Upper lobe of right lung (tissue), 1 donor: Measurements from ENCODE around the gene CFAP298. TPM values are rescaled to one million over a fixed set of nuclear protein-coding genes. Genes with fewer than 3 reads are reported as not detected.
A peak's percentile ranks its signal among the peaks of the same experiment; 100 is the strongest.
"Not testable (repeated sequence)": the region's sequence is repeated elsewhere in the genome, so short reads cannot be mapped to it uniquely, and the experiment has no call there.

Experiments
- ATAC-seq: fragments of 200-7000 bp; cut with Tn5 transposase; one replicate; pipeline ENCODE4 v1.9.1; 2020; ENCODE audit warnings: mild to moderate bottlenecking, moderate library complexity
- DNase-seq: peaks from one replicate; pipeline ENCODE4 v3.0.0-alpha.2; 2020
- H3K27ac ChIP-seq: fragments of 200-600 bp; one replicate; pipeline ENCODE4 v1.8.0; 2022
- H3K27me3 ChIP-seq: fragments of 200-600 bp; one replicate; pipeline ENCODE4 v1.8.0; 2022; ENCODE audit warnings: mild to moderate bottlenecking
- H3K36me3 ChIP-seq: fragments of 200-600 bp; one replicate; pipeline ENCODE4 v1.8.0; 2022
- H3K4me1 ChIP-seq: fragments of 200-600 bp; one replicate; pipeline ENCODE4 v1.8.0; 2022
- H3K4me3 ChIP-seq: fragments of 200-600 bp; one replicate; pipeline ENCODE4 v1.8.0; 2022; ENCODE audit warnings: mild to moderate bottlenecking
- H3K9me3 ChIP-seq: fragments of 200-600 bp; one replicate; pipeline ENCODE4 v1.8.0; 2022
- CTCF ChIP-seq: fragments of 200-600 bp; IDR thresholded peaks from one replicate; pipeline ENCODE4 v1.8.0; 2022; ENCODE audit warnings: antibody characterized with exemption
- intact Hi-C: fragments of 100-400 bp; cut with DNase I; formaldehyde crosslinking; loops from one replicate; pipeline ENCODE4 v1.11.0; 2022
- total RNA-seq: library from RNA; stranded (reverse); fragmentation: NEBNext Ultra II Directional; extraction: Animal tissue kit (Norgen Biotek cat#: 25700); gene quantifications from one replicate; pipeline ENCODE4 v1.2.1, GENCODE V29; 2021
- donor health status: DM: no; HTN: yes; CAD: no; lungs with severe emphysema.

The CFAP298 gene
- total RNA-seq, 1 donor from 2014 or later = 30.7 TPM

GRCh38 chr21:32612999-32613337, 791 bp upstream of the CFAP298 start:
- peak; percentile 17 for ATAC-seq
- DNase-seq = no peak
- Histone ChIP-seq H3K36me3 (peaks cover 19% of the 10 kb centered on the region), H3K27ac (peak overlapping the region; percentile 96), H3K9me3 (no peaks in the 10 kb centered on the region), H3K4me1 (peaks cover 13% of the 10 kb centered on the region), H3K27me3 (no peaks in the 10 kb centered on the region), H3K4me3 (peak overlapping the region; percentile 71)
- TF ChIP-seq CTCF = no peak
- intact Hi-C loops = no loop called here

- Histone ChIP-seq H3K4me3 (peak overlapping the region; percentile 71), H3K36me3 (peaks cover 33% of the 10 kb centered on the region), H3K27me3 (no peaks in the 10 kb centered on the region), H3K9me3 (no peaks in the 10 kb centered on the region), H3K4me1 (peaks cover 13% of the 10 kb centered on the region), H3K27ac (peak overlapping the region; percentile 96)
- DNase-seq = peak; percentile 73
- peak; percentile 41 for ATAC-seq
- intact Hi-C loops = no loop called here
- no peak for TF ChIP-seq CTCF
Observed at GRCh38 chr21:32611471-32611997, 643 bp downstream of the CFAP298 start.

GRCh38 chr21:32610940-32611339, 1.2 kb downstream of the CFAP298 start:
- H3K9me3 ChIP-seq, ATAC-seq, DNase-seq, intact Hi-C loops, H3K27ac ChIP-seq, H3K27me3 ChIP-seq: not testable (repeated sequence)
- peaks cover 13% of the 10 kb centered on the region for H3K4me1 ChIP-seq
- H3K36me3 ChIP-seq = peaks cover 39% of the 10 kb centered on the region
- H3K4me3 ChIP-seq = peak overlapping the region; percentile 71

GRCh38 chr21:32608851-32609250, 3.3 kb downstream of the CFAP298 start:
- Histone ChIP-seq H3K4me1 (peaks cover 13% of the 10 kb centered on the region), H3K27ac (no peak overlapping the region), H3K36me3 (peaks cover 60% of the 10 kb centered on the region), H3K4me3 (no peak overlapping the region), H3K27me3 (no peaks in the 10 kb centered on the region), H3K9me3 (no peaks in the 10 kb centered on the region)
- TF ChIP-seq CTCF = no peak
- DNase-seq (no peak), ATAC-seq (no peak)
- intact Hi-C loops = loop anchor here (10.0 kb wide), 1 partner anchor 204 kb away; no protein-coding TSS in a partner anchor

GRCh38 chr21:32605469-32605868, 6.7 kb downstream of the CFAP298 start:
- peaks cover 87% of the 10 kb centered on the region for H3K36me3 ChIP-seq
- H3K4me1 ChIP-seq = peaks cover 3% of the 10 kb centered on the region
- no peaks in the 10 kb centered on the region for H3K9me3 ChIP-seq
- no peak for TF ChIP-seq CTCF
- intact Hi-C loops = loop anchor here (10.0 kb wide), 1 partner anchor 201 kb away; no protein-coding TSS in a partner anchor
- ATAC-seq = no peak
- no peak for DNase-seq
- no peaks in the 10 kb centered on the region for H3K27me3 ChIP-seq
- no peak overlapping the region for H3K4me3 ChIP-seq
- no peak overlapping the region for H3K27ac ChIP-seq

GRCh38 chr21:32604464-32604863, 7.7 kb downstream of the CFAP298 start:
- intact Hi-C loops = loop anchor here (10.0 kb wide), 1 partner anchor 200 kb away; no protein-coding TSS in a partner anchor
- DNase-seq (no peak), ATAC-seq (no peak)
- Histone ChIP-seq H3K36me3 (peaks cover 93% of the 10 kb centered on the region), H3K4me3 (no peak overlapping the region), H3K9me3 (no peaks in the 10 kb centered on the region), H3K27ac (no peak overlapping the region), H3K4me1 (no peaks in the 10 kb centered on the region), H3K27me3 (no peaks in the 10 kb centered on the region)
- no peak for TF ChIP-seq CTCF
